H1 (cell line): Measurements from ENCODE around the gene ETNPPL. TPM values are rescaled to one million over a fixed set of nuclear protein-coding genes. Genes with fewer than 3 reads are reported as not detected.

Experiments used
- CBX5 ChIP-seq: fragments of 300-800, 300-1000 bp; sonication (generic); IDR thresholded peaks from 2 replicates; pipeline ENCODE4 v1.7.1; 2016; ENCODE audit warnings: antibody characterized with exemption, low read length, low read depth
- CREB1 ChIP-seq: IDR thresholded peaks from 2 replicates; pipeline ENCODE4 v1.6.1; 2012; ENCODE audit warnings: inconsistent platforms
- KDM4A ChIP-seq: IDR thresholded peaks from one replicate; pipeline ENCODE4 v1.7.1; 2012; ENCODE audit warnings: low read depth, mild to moderate bottlenecking, moderate library complexity, low read length, inconsistent platforms; ENCODE audit not compliant: severe bottlenecking
- KDM5A ChIP-seq: fragments of 200-600 bp; IDR thresholded peaks from 2 replicates; pipeline ENCODE4 v1.7.1; 2012; ENCODE audit warnings: mild to moderate bottlenecking, low read length, inconsistent platforms, mixed read lengths
- POU5F1 ChIP-seq: IDR thresholded peaks from 2 replicates; pipeline ENCODE4 v1.6.1; 2011; ENCODE audit warnings: low read depth, mild to moderate bottlenecking, low read length, moderate library complexity
- RXRA ChIP-seq: IDR thresholded peaks from 2 replicates; pipeline ENCODE4 v1.6.1; 2011; ENCODE audit warnings: low read depth, mild to moderate bottlenecking, low read length, moderate library complexity; ENCODE audit not compliant: insufficient read depth
- polyA plus RNA-seq, 7 experiments: library from polyadenylated mRNA; depleted of rRNA in 3 of 7; stranded (reverse) in 5 of 7; unstranded in 2 of 7; fragments of >200 nt in 5 of 7; fragments of 200-250 nt in 2 of 7; gene quantifications; 1 replicate in 5 of 7; 2 replicates in 1 of 7; 4 replicates in 1 of 7; pipeline versions ENCODE4 v1.2.1 to v1.2.3, GENCODE V29; 2011 to 2013; ENCODE audit warnings: missing spikeins in 2 of 7, mixed read lengths in 2 of 7
- total RNA-seq: library from RNA; stranded (reverse); fragmentation: NEBNext Ultra II Directional; extraction: Animal tissue kit (Norgen Biotek cat#: 25700); gene quantifications from 2 replicates; pipeline ENCODE4 v1.2.1, GENCODE V29; 2021
- TF ChIP-seq, protein P1 (sequence below): IDR thresholded peaks from 2 replicates; pipeline ENCODE4 v1.6.1; 2012; ENCODE audit warnings: inconsistent platforms
- TF ChIP-seq, protein P2 (sequence below), 3 experiments: IDR thresholded peaks; 1 replicate in 2 of 3; 2 replicates in 1 of 3; pipeline versions ENCODE4 v1.5.1 to v1.6.1; 2011; ENCODE audit warnings: low read length in 3 of 3, mild to moderate bottlenecking in 3 of 3, inconsistent platforms in 2 of 3, low read depth in 1 of 3, moderate library complexity in 1 of 3; ENCODE audit not compliant: insufficient read depth in 1 of 3; ENCODE audit errors: control extremely low read depth in 1 of 3

Gene ETNPPL
- total and polyA plus RNA-seq, 2 of the 8 experiments (the other 6 are each of a cell fraction or from before 2014, with no cell fraction given), result 0.80 to 2.5 TPM

DNA sequence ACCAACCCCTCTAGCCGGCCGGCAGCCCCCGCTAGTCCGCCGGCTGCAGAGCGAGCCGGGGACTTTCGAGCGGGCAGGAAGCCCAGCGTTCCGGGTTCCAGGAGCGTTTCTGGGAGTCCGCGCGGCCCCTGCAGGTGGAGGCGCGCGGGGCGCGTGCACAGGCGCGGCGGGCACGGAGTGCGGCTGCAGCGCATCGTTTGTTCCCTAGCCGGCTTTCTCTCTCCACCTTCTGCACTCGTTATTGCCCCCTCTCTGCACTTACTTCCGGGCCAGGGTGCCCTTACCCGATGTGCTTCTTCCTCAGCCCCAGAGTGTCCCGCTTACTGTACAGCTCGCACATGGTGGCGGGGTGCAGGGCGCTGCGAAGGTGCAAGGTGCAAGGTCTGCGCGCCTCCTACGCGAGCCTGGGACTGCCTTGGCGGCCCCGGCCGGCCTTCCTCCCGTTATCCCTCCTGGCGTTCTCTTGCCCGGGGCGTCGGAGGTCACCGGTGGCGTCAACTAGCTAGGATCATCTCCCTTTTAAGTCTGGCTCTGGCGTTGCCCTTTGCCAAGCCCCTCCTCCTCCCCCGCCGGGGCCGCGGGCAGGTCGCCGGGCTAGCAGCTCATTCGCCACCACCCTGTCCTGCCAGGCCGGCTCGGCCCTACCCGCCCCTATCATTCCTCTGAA, at the start of gene ETNPPL (continued):
- peak; percentile 76 for TF ChIP-seq KDM4A
- TF ChIP-seq, protein P1, sequence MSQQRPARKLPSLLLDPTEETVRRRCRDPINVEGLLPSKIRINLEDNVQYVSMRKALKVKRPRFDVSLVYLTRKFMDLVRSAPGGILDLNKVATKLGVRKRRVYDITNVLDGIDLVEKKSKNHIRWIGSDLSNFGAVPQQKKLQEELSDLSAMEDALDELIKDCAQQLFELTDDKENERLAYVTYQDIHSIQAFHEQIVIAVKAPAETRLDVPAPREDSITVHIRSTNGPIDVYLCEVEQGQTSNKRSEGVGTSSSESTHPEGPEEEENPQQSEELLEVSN, result peak; percentile 78; the same call in 1 of the 2 replicates
- no peak for TF ChIP-seq CBX5
- no peak for TF ChIP-seq POU5F1
- no peak for TF ChIP-seq RXRA
- TF ChIP-seq, protein P2, sequence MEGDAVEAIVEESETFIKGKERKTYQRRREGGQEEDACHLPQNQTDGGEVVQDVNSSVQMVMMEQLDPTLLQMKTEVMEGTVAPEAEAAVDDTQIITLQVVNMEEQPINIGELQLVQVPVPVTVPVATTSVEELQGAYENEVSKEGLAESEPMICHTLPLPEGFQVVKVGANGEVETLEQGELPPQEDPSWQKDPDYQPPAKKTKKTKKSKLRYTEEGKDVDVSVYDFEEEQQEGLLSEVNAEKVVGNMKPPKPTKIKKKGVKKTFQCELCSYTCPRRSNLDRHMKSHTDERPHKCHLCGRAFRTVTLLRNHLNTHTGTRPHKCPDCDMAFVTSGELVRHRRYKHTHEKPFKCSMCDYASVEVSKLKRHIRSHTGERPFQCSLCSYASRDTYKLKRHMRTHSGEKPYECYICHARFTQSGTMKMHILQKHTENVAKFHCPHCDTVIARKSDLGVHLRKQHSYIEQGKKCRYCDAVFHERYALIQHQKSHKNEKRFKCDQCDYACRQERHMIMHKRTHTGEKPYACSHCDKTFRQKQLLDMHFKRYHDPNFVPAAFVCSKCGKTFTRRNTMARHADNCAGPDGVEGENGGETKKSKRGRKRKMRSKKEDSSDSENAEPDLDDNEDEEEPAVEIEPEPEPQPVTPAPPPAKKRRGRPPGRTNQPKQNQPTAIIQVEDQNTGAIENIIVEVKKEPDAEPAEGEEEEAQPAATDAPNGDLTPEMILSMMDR (IDR thresholded peaks at IDR 0.05; ENCODE audit: control extremely low read depth in 1 of 3, insufficient read depth in 1 of 3, low read depth in 1 of 3, low read length in 3 of 3), result peak in 2 of 3 experiments; percentile 12 to 15; a peak in 2 of 4 replicates
- no peak for TF ChIP-seq KDM5A
- no peak; the same call in 1 of the 2 replicates for TF ChIP-seq CREB1
